IPS DF 6.9 (cell line): Measurements from ENCODE around the gene TDRD7.

ENCODE experiments used
- DNase-seq: peaks from one replicate; pipeline ENCODE4 v3.0.0-alpha.2; 2013; ENCODE audit warnings: low read depth, low spot score
- H3K27ac ChIP-seq: one replicate; pipeline ENCODE4 v1.5.1; 2013; ENCODE audit warnings: low read length, control low read depth
- H3K27me3 ChIP-seq: 2 replicates; pipeline ENCODE4 v1.6.1; 2013; ENCODE audit warnings: mild to moderate bottlenecking, low read length; ENCODE audit not compliant: control insufficient read depth, insufficient read depth
- H3K36me3 ChIP-seq: 2 replicates; pipeline ENCODE4 v1.6.1; 2013; ENCODE audit warnings: low read length; ENCODE audit not compliant: control insufficient read depth, insufficient read depth
- H3K4me1 ChIP-seq: 2 replicates; pipeline ENCODE4 v1.6.1; 2013; ENCODE audit warnings: low read length; ENCODE audit not compliant: control insufficient read depth, insufficient read depth
- H3K4me3 ChIP-seq: 2 replicates; pipeline ENCODE4 v1.5.1; 2013; ENCODE audit warnings: mild to moderate bottlenecking, low read length
- H3K9me3 ChIP-seq: 2 replicates; pipeline ENCODE4 v1.6.1; 2013; ENCODE audit warnings: low read length, inconsistent platforms; ENCODE audit not compliant: control insufficient read depth, insufficient read depth
- WGBS: extraction: QIAGEN DNeasy Blood & Tissue Kit; methylation state at CpG from one replicate; pipeline ENCODE4 v1.1.7; 2013; ENCODE audit warnings: mixed read lengths, missing lambda C conversion rate; ENCODE audit not compliant: insufficient read length, insufficient coverage; 5-methylcytosine and 5-hydroxymethylcytosine counted together

Gene TDRD7

GRCh38 chr9:97411789-97412625 lies at the start of gene TDRD7:
Gene TDRD7, plus strand, starts transcription at chr9:97412096. Its CDS starts 16,370 bp downstream, at chr9:97428466.
- H3K9me3 ChIP-seq = no peaks in the 10 kb centered on the region
- H3K27me3 ChIP-seq = peaks cover 9% of the 10 kb centered on the region
- H3K36me3 ChIP-seq = no peaks in the 10 kb centered on the region
- H3K4me3 ChIP-seq = peak within 1 kb of the TSS; percentile 84; the same call in 1 of the 2 replicates
- H3K4me1 ChIP-seq = no peaks in the 10 kb centered on the region
- DNase-seq = peak; percentile 16
- H3K27ac ChIP-seq = no peak within 1 kb of the TSS
- no CpG with 5 or more reads among the region's 115 CpGs for WGBS

- WGBS = no CpG with 5 or more reads among the region's 5 CpGs
- H3K36me3 ChIP-seq = no peaks in the 10 kb centered on the region; the same call in 1 of the 2 replicates
These were observed 48.9 kb upstream of the TDRD7 start for GRCh38 chr9:97362777-97363545.

GRCh38 chr9:97363661-97364299 lies 48.1 kb upstream of the TDRD7 start:
- Histone ChIP-seq H3K4me1 (0 out of 2 replicates have a peak, but pooled peaks cover 2% of the 10 kb centered on the region), H3K27ac (no peak overlapping the region), H3K27me3 (no peaks in the 10 kb centered on the region), H3K9me3 (no peaks in the 10 kb centered on the region; the same call in 1 of the 2 replicates), H3K4me3 (no peak overlapping the region), H3K36me3 (no peaks in the 10 kb centered on the region; the same call in 1 of the 2 replicates)
- no peak for DNase-seq
- WGBS = no CpG with 5 or more reads among the region's 11 CpGs

More at GRCh38 chr9:97362777-97363545, 48.9 kb upstream of the TDRD7 start:
- Histone ChIP-seq H3K4me3 (no peak overlapping the region), H3K4me1 (0 out of 2 replicates have a peak, but pooled peaks cover 2% of the 10 kb centered on the region), H3K27me3 (no peaks in the 10 kb centered on the region), H3K27ac (no peak overlapping the region), H3K9me3 (no peaks in the 10 kb centered on the region)
- no peak for DNase-seq

- no peak for DNase-seq
- Histone ChIP-seq H3K9me3 (no peaks in the 10 kb centered on the region; the same call in 1 of the 2 replicates), H3K27me3 (no peaks in the 10 kb centered on the region), H3K4me1 (0 out of 2 replicates have a peak, but pooled peaks cover 2% of the 10 kb centered on the region), H3K36me3 (no peaks in the 10 kb centered on the region; the same call in 1 of the 2 replicates), H3K27ac (no peak overlapping the region), H3K4me3 (no peak overlapping the region)
- WGBS = no CpG with 5 or more reads among the region's 8 CpGs
These were observed 47.0 kb upstream of the TDRD7 start for GRCh38 chr9:97364769-97365490.

- no CpG with 5 or more reads among the region's 5 CpGs for WGBS
- Histone ChIP-seq H3K36me3 (no peaks in the 10 kb centered on the region; the same call in 1 of the 2 replicates), H3K4me3 (no peak overlapping the region), H3K9me3 (no peaks in the 10 kb centered on the region; the same call in 1 of the 2 replicates), H3K4me1 (0 out of 2 replicates have a peak, but pooled peaks cover 2% of the 10 kb centered on the region), H3K27ac (no peak overlapping the region), H3K27me3 (no peaks in the 10 kb centered on the region)
- DNase-seq = no peak
These were observed 46.3 kb upstream of the TDRD7 start for GRCh38 chr9:97365634-97366033.

GRCh38 chr9:97366476-97366875 lies 45.4 kb upstream of the TDRD7 start:
- Histone ChIP-seq H3K27ac (no peak overlapping the region), H3K4me3 (no peak overlapping the region), H3K9me3 (no peaks in the 10 kb centered on the region; the same call in 1 of the 2 replicates), H3K4me1 (0 out of 2 replicates have a peak, but pooled peaks cover 2% of the 10 kb centered on the region), H3K27me3 (no peaks in the 10 kb centered on the region), H3K36me3 (no peaks in the 10 kb centered on the region; the same call in 1 of the 2 replicates)
- no CpG with 5 or more reads among the region's 10 CpGs for WGBS
- DNase-seq = no peak

GRCh38 chr9:97366889-97367288 lies 45.0 kb upstream of the TDRD7 start:
- H3K27me3 ChIP-seq = no peaks in the 10 kb centered on the region
- no peak for DNase-seq
- H3K4me1 ChIP-seq = 0 out of 2 replicates have a peak, but pooled peaks cover 2% of the 10 kb centered on the region
- WGBS = no CpG with 5 or more reads among the region's 2 CpGs
- H3K4me3 ChIP-seq = no peak overlapping the region
- H3K36me3 ChIP-seq = no peaks in the 10 kb centered on the region; the same call in 1 of the 2 replicates
- no peaks in the 10 kb centered on the region; the same call in 1 of the 2 replicates for H3K9me3 ChIP-seq
- no peak overlapping the region for H3K27ac ChIP-seq

- no peak for DNase-seq
- H3K27me3 ChIP-seq = no peaks in the 10 kb centered on the region
- no peak overlapping the region for H3K4me3 ChIP-seq
- no peaks in the 10 kb centered on the region; the same call in 1 of the 2 replicates for H3K36me3 ChIP-seq
- 0 out of 2 replicates have a peak, but pooled peaks cover 2% of the 10 kb centered on the region for H3K4me1 ChIP-seq
- no peak overlapping the region for H3K27ac ChIP-seq
- H3K9me3 ChIP-seq = no peaks in the 10 kb centered on the region; the same call in 1 of the 2 replicates
- no CpG with 5 or more reads among the region's 3 CpGs for WGBS
These were observed 44.2 kb upstream of the TDRD7 start for GRCh38 chr9:97367729-97368128.

- H3K4me3 ChIP-seq = no peak overlapping the region
- no CpG with 5 or more reads among the region's 1 CpG for WGBS
- H3K36me3 ChIP-seq = no peaks in the 10 kb centered on the region; the same call in 1 of the 2 replicates
- no peaks in the 10 kb centered on the region for H3K27me3 ChIP-seq
- no peak for DNase-seq
- H3K9me3 ChIP-seq = no peaks in the 10 kb centered on the region; the same call in 1 of the 2 replicates
- no peaks in the 10 kb centered on the region for H3K4me1 ChIP-seq
- no peak overlapping the region for H3K27ac ChIP-seq
These were observed 42.9 kb upstream of the TDRD7 start for GRCh38 chr9:97368964-97369363.
